Astrocyte (in vitro differentiated cells and primary cell): ENCODE measurements around the gene RBPJ. TPM values are rescaled to one million over a fixed set of nuclear protein-coding genes. Genes with fewer than 3 reads are reported as not detected.
A peak's percentile ranks its signal among the peaks of the same experiment; 100 is the strongest.

Experiments
- DNase-seq: peaks from one replicate; pipeline ENCODE4 v3.0.0-alpha.2; 2010; ENCODE audit warnings: low read depth
- FAIRE-seq: peaks from 2 replicates; lab custom pipeline; 2011; peaks lifted over from hg19 to GRCh38; lab: Jason Lieb, UNC
- H2AFZ ChIP-seq: 2 replicates; pipeline ENCODE4 v1.6.0; 2012; ENCODE audit warnings: low read depth, low read length, inconsistent platforms
- H3K27ac ChIP-seq: 2 replicates; pipeline ENCODE4 v1.5.1; 2011; ENCODE audit warnings: low read depth, low read length, inconsistent platforms
- H3K27me3 ChIP-seq: 2 replicates; pipeline ENCODE4 v1.6.0; 2011; ENCODE audit warnings: low read length, inconsistent platforms; ENCODE audit not compliant: insufficient read depth
- H3K36me3 ChIP-seq: 2 replicates; pipeline ENCODE4 v1.5.1; 2011; ENCODE audit warnings: low read length, inconsistent platforms; ENCODE audit not compliant: insufficient read depth
- H3K4me1 ChIP-seq: 2 replicates; pipeline ENCODE4 v1.5.1; 2011; ENCODE audit warnings: low read length, inconsistent platforms; ENCODE audit not compliant: insufficient read depth
- H3K4me2 ChIP-seq: 2 replicates; pipeline ENCODE4 v1.6.0; 2012; ENCODE audit warnings: low read length, inconsistent platforms
- H3K4me3 ChIP-seq: 2 replicates; pipeline ENCODE4 v1.5.1; 2011; ENCODE audit warnings: low read depth, mild to moderate bottlenecking, low read length, inconsistent platforms; ENCODE audit not compliant: insufficient read depth
- H3K79me2 ChIP-seq: 2 replicates; pipeline ENCODE4 v1.6.0; 2012; ENCODE audit warnings: mild to moderate bottlenecking, low read length, inconsistent platforms; ENCODE audit not compliant: insufficient read depth
- H3K9ac ChIP-seq: 2 replicates; pipeline ENCODE4 v1.6.0; 2012; ENCODE audit warnings: mild to moderate bottlenecking, low read length, inconsistent platforms
- H3K9me3 ChIP-seq: 2 replicates; pipeline ENCODE4 v1.5.1; 2012; ENCODE audit warnings: low read depth, mild to moderate bottlenecking, low read length, inconsistent platforms; ENCODE audit not compliant: insufficient read depth
- H4K20me1 ChIP-seq: 2 replicates; pipeline ENCODE4 v1.6.0; 2012; ENCODE audit warnings: low read length, inconsistent platforms; ENCODE audit not compliant: insufficient read depth
- H3K27ac Mint-ChIP-seq: one replicate; pipeline ENCODE4 v1.8.0; 2021; ENCODE audit warnings: mild to moderate bottlenecking, mixed read lengths; ENCODE audit not compliant: unreplicated experiment
- H3K27me3 Mint-ChIP-seq: one replicate; pipeline ENCODE4 v1.8.0; 2021; ENCODE audit warnings: low read depth, mixed read lengths; ENCODE audit not compliant: unreplicated experiment
- H3K36me3 Mint-ChIP-seq: one replicate; pipeline ENCODE4 v1.8.0; 2021; ENCODE audit warnings: low read depth, mixed read lengths; ENCODE audit not compliant: unreplicated experiment
- H3K4me1 Mint-ChIP-seq: one replicate; pipeline ENCODE4 v1.8.0; 2021; ENCODE audit warnings: low read depth, mixed read lengths; ENCODE audit not compliant: unreplicated experiment
- H3K4me3 Mint-ChIP-seq: one replicate; pipeline ENCODE4 v1.8.0; 2021; ENCODE audit warnings: mild to moderate bottlenecking, moderate library complexity, mixed read lengths; ENCODE audit not compliant: unreplicated experiment
- H3K9me3 Mint-ChIP-seq: one replicate; pipeline ENCODE4 v1.8.0; 2021; ENCODE audit warnings: mild to moderate bottlenecking, mixed read lengths; ENCODE audit not compliant: unreplicated experiment
- EZH2 ChIP-seq: IDR thresholded peaks from 2 replicates; pipeline ENCODE4 v1.6.1; 2012; ENCODE audit warnings: mild to moderate bottlenecking, low read length, inconsistent platforms; ENCODE audit not compliant: insufficient read depth
- total RNA-seq: library from RNA; stranded (reverse); gene quantifications from 2 replicates; pipeline ENCODE4 v1.2.1, GENCODE V29; 2021
- TF ChIP-seq, protein P1 (sequence below): IDR thresholded peaks from 2 replicates; pipeline ENCODE4 v1.5.1; 2011; ENCODE audit warnings: low read depth, mild to moderate bottlenecking, inconsistent platforms, low read length, moderate library complexity; ENCODE audit not compliant: insufficient read depth

RBPJ gene
- total RNA-seq, 1 donor from 2014 or later, result 96.3 TPM

DNA sequence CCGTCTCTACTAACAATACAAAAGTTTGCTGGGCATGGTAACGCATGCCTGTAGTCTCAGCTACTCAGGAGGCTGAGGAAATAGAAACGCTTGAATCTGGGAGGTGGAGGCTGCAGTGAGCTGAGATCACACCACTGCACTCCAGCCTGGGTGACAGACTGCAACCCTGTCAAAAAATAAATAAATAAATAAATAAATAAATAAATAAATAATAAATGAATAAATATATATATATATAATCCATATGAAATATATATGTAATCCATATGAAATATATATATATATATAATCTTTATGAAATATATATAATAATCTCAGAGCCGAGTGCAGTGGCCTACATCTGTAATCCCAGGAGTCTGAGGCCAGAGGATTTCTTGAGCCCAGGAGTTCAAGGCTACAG lies 17.8 kb upstream of the RBPJ start:
- Mint-ChIP-seq H3K27me3 (no peaks in the 10 kb centered on the region), H3K36me3 (no peaks in the 10 kb centered on the region), H3K27ac (no peak overlapping the region), H3K4me1 (peaks cover 11% of the 10 kb centered on the region), H3K4me3 (no peak overlapping the region), H3K9me3 (no peaks in the 10 kb centered on the region)
- no peak overlapping the region for H3K27ac ChIP-seq
- no peak for TF ChIP-seq EZH2
- TF ChIP-seq, protein P1, sequence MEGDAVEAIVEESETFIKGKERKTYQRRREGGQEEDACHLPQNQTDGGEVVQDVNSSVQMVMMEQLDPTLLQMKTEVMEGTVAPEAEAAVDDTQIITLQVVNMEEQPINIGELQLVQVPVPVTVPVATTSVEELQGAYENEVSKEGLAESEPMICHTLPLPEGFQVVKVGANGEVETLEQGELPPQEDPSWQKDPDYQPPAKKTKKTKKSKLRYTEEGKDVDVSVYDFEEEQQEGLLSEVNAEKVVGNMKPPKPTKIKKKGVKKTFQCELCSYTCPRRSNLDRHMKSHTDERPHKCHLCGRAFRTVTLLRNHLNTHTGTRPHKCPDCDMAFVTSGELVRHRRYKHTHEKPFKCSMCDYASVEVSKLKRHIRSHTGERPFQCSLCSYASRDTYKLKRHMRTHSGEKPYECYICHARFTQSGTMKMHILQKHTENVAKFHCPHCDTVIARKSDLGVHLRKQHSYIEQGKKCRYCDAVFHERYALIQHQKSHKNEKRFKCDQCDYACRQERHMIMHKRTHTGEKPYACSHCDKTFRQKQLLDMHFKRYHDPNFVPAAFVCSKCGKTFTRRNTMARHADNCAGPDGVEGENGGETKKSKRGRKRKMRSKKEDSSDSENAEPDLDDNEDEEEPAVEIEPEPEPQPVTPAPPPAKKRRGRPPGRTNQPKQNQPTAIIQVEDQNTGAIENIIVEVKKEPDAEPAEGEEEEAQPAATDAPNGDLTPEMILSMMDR, result no peak
- H3K9ac ChIP-seq, result no peak overlapping the region
- H2AFZ ChIP-seq, result no peak overlapping the region
- H3K4me2 ChIP-seq, result no peak overlapping the region
- FAIRE-seq (no peak), DNase-seq (no peak)
- no peaks in the 10 kb centered on the region for H3K79me2 ChIP-seq
- H3K9me3 ChIP-seq, result no peaks in the 10 kb centered on the region
- peaks cover 7% of the 10 kb centered on the region for H3K4me1 ChIP-seq
- no peaks in the 10 kb centered on the region for H4K20me1 ChIP-seq
- H3K4me3 ChIP-seq, result no peak overlapping the region
- H3K36me3 ChIP-seq, result no peaks in the 10 kb centered on the region
- H3K27me3 ChIP-seq, result no peaks in the 10 kb centered on the region

DNA sequence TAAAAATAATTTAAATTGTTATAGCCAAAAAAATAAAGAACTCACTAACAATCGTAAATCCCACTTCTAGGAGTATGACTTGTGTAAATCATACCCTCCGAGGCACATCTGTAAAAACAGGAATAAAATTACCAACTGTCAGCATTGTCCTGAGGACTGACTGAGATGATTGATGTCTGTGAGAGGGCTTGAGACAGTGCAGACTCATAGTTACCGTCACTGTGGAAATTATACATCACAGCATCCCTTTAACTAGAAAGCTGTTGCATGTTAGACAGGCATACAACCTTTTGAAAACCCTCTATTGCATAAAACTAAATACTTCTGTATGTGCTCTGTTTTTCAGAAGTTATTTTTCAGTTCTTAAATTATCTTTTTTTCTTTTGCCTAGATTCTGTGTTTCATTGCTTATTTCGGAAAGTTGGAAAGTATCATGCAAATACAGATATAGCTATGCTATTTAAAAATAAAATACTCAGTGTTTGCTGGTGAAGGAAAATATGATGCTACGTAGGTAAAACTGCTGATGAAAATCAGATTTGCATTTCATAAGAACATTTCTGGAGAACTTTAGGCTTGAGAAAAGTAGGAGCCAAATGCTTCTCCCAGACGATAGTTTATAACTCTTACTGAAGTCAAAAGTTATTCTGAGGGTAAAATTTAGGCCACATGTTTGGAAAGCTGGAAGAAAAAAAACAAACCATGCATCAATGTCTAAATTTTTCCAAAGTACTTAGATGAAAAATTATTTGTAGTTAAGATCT lies 13.6 kb upstream of the RBPJ start:
- Histone ChIP-seq H3K9ac (no peak overlapping the region), H2AFZ (no peak overlapping the region), H3K9me3 (no peaks in the 10 kb centered on the region), H3K27ac (no peak overlapping the region), H3K4me2 (no peak overlapping the region), H3K4me3 (no peak overlapping the region), H4K20me1 (no peaks in the 10 kb centered on the region), H3K4me1 (no peaks in the 10 kb centered on the region), H3K27me3 (no peaks in the 10 kb centered on the region), H3K79me2 (no peaks in the 10 kb centered on the region), H3K36me3 (no peaks in the 10 kb centered on the region)
- Mint-ChIP-seq H3K9me3 (no peaks in the 10 kb centered on the region), H3K27me3 (no peaks in the 10 kb centered on the region), H3K27ac (no peak overlapping the region), H3K36me3 (no peaks in the 10 kb centered on the region), H3K4me1 (no peaks in the 10 kb centered on the region), H3K4me3 (no peak overlapping the region)
- no peak for DNase-seq
- no peak for FAIRE-seq
- TF ChIP-seq, protein P1, result no peak
- TF ChIP-seq EZH2, result no peak

DNA sequence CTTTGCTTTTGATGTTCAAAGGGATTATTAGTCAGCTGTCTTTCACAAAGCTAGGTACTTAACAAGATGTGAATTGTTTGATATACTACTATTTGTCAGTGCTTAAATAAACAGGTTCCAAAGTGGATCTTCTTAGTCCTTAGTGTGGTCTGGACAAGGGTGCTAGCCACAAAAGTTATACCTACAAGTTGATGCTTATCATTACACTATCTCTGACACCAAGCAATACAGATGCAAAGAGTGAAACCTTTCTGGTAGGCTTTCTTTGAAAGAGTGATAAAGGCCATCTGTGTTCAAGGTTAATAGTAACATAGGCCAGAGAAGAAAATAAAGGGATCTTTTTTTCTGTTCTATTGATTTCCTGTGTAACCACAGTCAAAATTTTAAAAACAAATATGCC lies 12.2 kb upstream of the RBPJ start:
- no peak overlapping the region for H3K9ac ChIP-seq
- peak; percentile 43 for FAIRE-seq
- H2AFZ ChIP-seq, result no peak overlapping the region
- no peak overlapping the region for H3K27ac Mint-ChIP-seq
- no peak overlapping the region for H3K4me3 ChIP-seq
- H3K27me3 Mint-ChIP-seq, result no peaks in the 10 kb centered on the region
- no peaks in the 10 kb centered on the region for H3K9me3 Mint-ChIP-seq
- H3K27me3 ChIP-seq, result no peaks in the 10 kb centered on the region
- no peaks in the 10 kb centered on the region for H3K36me3 ChIP-seq
- H3K4me3 Mint-ChIP-seq, result no peak overlapping the region
- no peaks in the 10 kb centered on the region for H3K79me2 ChIP-seq
- H3K4me1 Mint-ChIP-seq, result no peaks in the 10 kb centered on the region
- no peaks in the 10 kb centered on the region for H3K36me3 Mint-ChIP-seq
- TF ChIP-seq, protein P1, result no peak
- TF ChIP-seq EZH2, result no peak
- no peak overlapping the region for H3K4me2 ChIP-seq
- H3K4me1 ChIP-seq, result no peaks in the 10 kb centered on the region
- no peaks in the 10 kb centered on the region for H3K9me3 ChIP-seq
- no peaks in the 10 kb centered on the region for H4K20me1 ChIP-seq
- no peak for DNase-seq
- H3K27ac ChIP-seq, result no peak overlapping the region
